Duodenal mucosa (tissue), 2 donors: ENCODE results near the gene ARL6IP4.

ENCODE experiments used
- H3K27ac ChIP-seq: one replicate; pipeline ENCODE4 v1.7.0; 2013; ENCODE audit warnings: low read depth, low read length
- H3K27me3 ChIP-seq, 2 donors: one replicate each; pipeline ENCODE4 v1.7.0; 2013; ENCODE audit warnings: low read length in 2 of 2, control low read depth in 1 of 2; ENCODE audit not compliant: insufficient read depth in 2 of 2, control insufficient read depth in 1 of 2
- H3K36me3 ChIP-seq, 2 donors: one replicate each; pipeline ENCODE4 v1.7.0; 2013; ENCODE audit warnings: low read length in 2 of 2, control low read depth in 1 of 2; ENCODE audit not compliant: insufficient read depth in 2 of 2, control insufficient read depth in 1 of 2
- H3K4me1 ChIP-seq, 2 donors: one replicate each; pipeline ENCODE4 v1.7.0; 2013; ENCODE audit warnings: low read length in 2 of 2, control low read depth in 1 of 2; ENCODE audit not compliant: insufficient read depth in 2 of 2, control insufficient read depth in 1 of 2
- H3K4me3 ChIP-seq, 2 donors: one replicate each; pipeline ENCODE4 v1.7.0; 2013; ENCODE audit warnings: low read length in 2 of 2, low read depth in 1 of 2
- H3K9ac ChIP-seq, 2 donors: one replicate each; pipeline ENCODE4 v1.7.0; 2013; ENCODE audit warnings: low read length in 2 of 2, low read depth in 1 of 2
- H3K9me3 ChIP-seq, 2 donors: one replicate each; pipeline ENCODE4 v1.7.0; 2013; ENCODE audit warnings: low read length in 2 of 2, control low read depth in 1 of 2; ENCODE audit not compliant: control insufficient read depth in 1 of 2

ARL6IP4 gene

GRCh38 chr12:122997343-122998250 lies 17.1 kb downstream of the ARL6IP4 start:
- Histone ChIP-seq H3K9ac (no peak overlapping the region), H3K9me3 (no peaks in the 10 kb centered on the region), H3K27me3 (no peaks in the 10 kb centered on the region), H3K36me3 (peaks cover 0 to 23% of the 10 kb centered on the region in 2 donors), H3K27ac (no peak overlapping the region), H3K4me3 (no peak overlapping the region), H3K4me1 (peaks cover 14 to 15% of the 10 kb centered on the region in 2 donors)

- H3K4me3 ChIP-seq: no peak overlapping the region
- peaks cover 0 to 23% of the 10 kb centered on the region in 2 donors for H3K36me3 ChIP-seq
Observed at GRCh38 chr12:122998316-122998715, 17.8 kb downstream of the ARL6IP4 start.

GRCh38 chr12:122999196-122999946 lies 18.9 kb downstream of the ARL6IP4 start:
- no peaks in the 10 kb centered on the region for H3K27me3 ChIP-seq
- H3K4me1 ChIP-seq: peaks cover 4 to 7% of the 10 kb centered on the region in 2 donors
- H3K4me3 ChIP-seq: no peak overlapping the region
- H3K27ac ChIP-seq: no peak overlapping the region
- no peak overlapping the region for H3K9ac ChIP-seq
- H3K36me3 ChIP-seq: peaks cover 2 to 24% of the 10 kb centered on the region in 2 donors
- H3K9me3 ChIP-seq: no peaks in the 10 kb centered on the region

More at GRCh38 chr12:122998316-122998715, 17.8 kb downstream of the ARL6IP4 start:
- Histone ChIP-seq H3K27ac (no peak overlapping the region), H3K9ac (no peak overlapping the region), H3K4me1 (peaks cover 10% of the 10 kb centered on the region in 2 donors), H3K9me3 (no peaks in the 10 kb centered on the region), H3K27me3 (no peaks in the 10 kb centered on the region)

- no peak overlapping the region for H3K9ac ChIP-seq
- H3K9me3 ChIP-seq: no peaks in the 10 kb centered on the region
- H3K36me3 ChIP-seq: peaks cover 4 to 30% of the 10 kb centered on the region in 2 donors
- no peak overlapping the region for H3K27ac ChIP-seq
- no peaks in the 10 kb centered on the region for H3K27me3 ChIP-seq
- no peak overlapping the region for H3K4me3 ChIP-seq
- peaks cover 4 to 7% of the 10 kb centered on the region in 2 donors for H3K4me1 ChIP-seq
Observed at GRCh38 chr12:122999986-123000420, 19.5 kb downstream of the ARL6IP4 start.

- no peaks in the 10 kb centered on the region for H3K9me3 ChIP-seq
- peaks cover 4 to 5% of the 10 kb centered on the region in 2 donors for H3K4me1 ChIP-seq
- no peak overlapping the region for H3K9ac ChIP-seq
- no peak overlapping the region for H3K4me3 ChIP-seq
- H3K27me3 ChIP-seq: no peaks in the 10 kb centered on the region
- H3K36me3 ChIP-seq: peaks cover 4 to 33% of the 10 kb centered on the region in 2 donors
- no peak overlapping the region for H3K27ac ChIP-seq
Observed at GRCh38 chr12:123000578-123000977, 20.1 kb downstream of the ARL6IP4 start.

GRCh38 chr12:123001464-123001863 lies 21.0 kb downstream of the ARL6IP4 start:
- Histone ChIP-seq H3K27me3 (no peaks in the 10 kb centered on the region), H3K9ac (no peak overlapping the region), H3K27ac (no peak overlapping the region), H3K4me3 (no peak overlapping the region), H3K4me1 (no peaks in the 10 kb centered on the region), H3K36me3 (peaks cover 4 to 33% of the 10 kb centered on the region in 2 donors), H3K9me3 (no peaks in the 10 kb centered on the region)

- no peak overlapping the region for H3K27ac ChIP-seq
- H3K9ac ChIP-seq: no peak overlapping the region
- no peaks in the 10 kb centered on the region for H3K9me3 ChIP-seq
- peaks cover 4 to 39% of the 10 kb centered on the region in 2 donors for H3K36me3 ChIP-seq
- H3K4me1 ChIP-seq: no peaks in the 10 kb centered on the region
- no peaks in the 10 kb centered on the region for H3K27me3 ChIP-seq
- H3K4me3 ChIP-seq: no peak overlapping the region
Observed at GRCh38 chr12:123003257-123003656, 22.8 kb downstream of the ARL6IP4 start.

- H3K9ac ChIP-seq: no peak overlapping the region
- peaks cover 7 to 47% of the 10 kb centered on the region in 2 donors for H3K36me3 ChIP-seq
- no peak overlapping the region for H3K27ac ChIP-seq
- H3K4me1 ChIP-seq: no peaks in the 10 kb centered on the region
- H3K9me3 ChIP-seq: no peaks in the 10 kb centered on the region
- no peaks in the 10 kb centered on the region for H3K27me3 ChIP-seq
- no peak overlapping the region for H3K4me3 ChIP-seq
Observed at GRCh38 chr12:123004287-123004686, 23.8 kb downstream of the ARL6IP4 start.

- H3K27me3 ChIP-seq: no peaks in the 10 kb centered on the region
- peaks cover 8 to 46% of the 10 kb centered on the region in 2 donors for H3K36me3 ChIP-seq
- H3K27ac ChIP-seq: no peak overlapping the region
- no peak overlapping the region for H3K9ac ChIP-seq
- H3K9me3 ChIP-seq: no peaks in the 10 kb centered on the region
- no peaks in the 10 kb centered on the region for H3K4me1 ChIP-seq
- H3K4me3 ChIP-seq: no peak overlapping the region
Observed at GRCh38 chr12:123005081-123005626, 24.7 kb downstream of the ARL6IP4 start.

- Histone ChIP-seq H3K4me3 (no peak overlapping the region), H3K4me1 (no peaks in the 10 kb centered on the region), H3K9me3 (no peaks in the 10 kb centered on the region), H3K36me3 (peaks cover 8 to 41% of the 10 kb centered on the region in 2 donors), H3K27me3 (no peaks in the 10 kb centered on the region), H3K9ac (no peak overlapping the region), H3K27ac (no peak overlapping the region)
Observed at GRCh38 chr12:123006977-123007376, 26.5 kb downstream of the ARL6IP4 start.
